Gastrocnemius medialis (tissue), 4 donors: ENCODE data around the gene BMPR1A.

Experiments
- CTCF ChIP-seq, 5 experiments: fragments of 450-650 bp in 3 of 5; fragments of 200-600 bp in 2 of 5; sonication (generic) in 2 of 5; IDR thresholded peaks in 4 of 5; conservative IDR thresholded peaks in 1 of 5; 1 replicate in 4 of 5; 2 replicates in 1 of 5; pipeline ENCODE4 v1.5.1; 2016 to 2019; ENCODE audit warnings: antibody characterized with exemption in 5 of 5, mild to moderate bottlenecking in 3 of 5, moderate library complexity in 3 of 5
- POLR2A ChIP-seq, 2 donors: fragments of 450-650 bp; IDR thresholded peaks; one replicate each; pipeline ENCODE4 v1.6.1; 2017; ENCODE audit warnings: antibody characterized with exemption in 2 of 2, mild to moderate bottlenecking in 2 of 2, moderate library complexity in 2 of 2

- no peak for TF ChIP-seq CTCF (IDR thresholded peaks at IDR 0.05 in 4 of 5, conservative IDR thresholded peaks at IDR 0.05 in 1 of 5)
- no peak for TF ChIP-seq POLR2A (IDR thresholded peaks at IDR 0.05)
Observed at GRCh38 chr10:86802473-86803108, 46.2 kb downstream of the BMPR1A start.
